Osteocyte (in vitro differentiated cells): ENCODE results near the gene RBM42. TPM values are rescaled to one million over a fixed set of nuclear protein-coding genes. Genes with fewer than 3 reads are reported as not detected.
"Not testable (repeated sequence)": the region's sequence is repeated elsewhere in the genome, so short reads cannot be mapped to it uniquely, and the experiment has no call there.

Experiments used
- DNase-seq: peaks from one replicate; pipeline ENCODE4 v3.0.0; 2021; ENCODE audit warnings: mixed read lengths; ENCODE audit not compliant: unreplicated experiment; ENCODE audit errors: extremely low spot score
- H3K27ac Mint-ChIP-seq: one replicate; pipeline ENCODE4 v1.8.0; 2021; ENCODE audit warnings: mild to moderate bottlenecking, mixed read lengths; ENCODE audit not compliant: unreplicated experiment
- H3K27me3 Mint-ChIP-seq: one replicate; pipeline ENCODE4 v1.8.0; 2021; ENCODE audit warnings: mixed read lengths; ENCODE audit not compliant: unreplicated experiment
- H3K36me3 Mint-ChIP-seq: one replicate; pipeline ENCODE4 v1.8.0; 2021; ENCODE audit warnings: mixed read lengths; ENCODE audit not compliant: unreplicated experiment
- H3K4me1 Mint-ChIP-seq: one replicate; pipeline ENCODE4 v1.8.0; 2021; ENCODE audit warnings: mixed read lengths; ENCODE audit not compliant: unreplicated experiment
- H3K4me3 Mint-ChIP-seq: one replicate; pipeline ENCODE4 v1.8.0; 2021; ENCODE audit warnings: mild to moderate bottlenecking, moderate library complexity, mixed read lengths; ENCODE audit not compliant: unreplicated experiment
- H3K9me3 Mint-ChIP-seq: one replicate; pipeline ENCODE4 v1.8.0; 2021; ENCODE audit warnings: mixed read lengths; ENCODE audit not compliant: unreplicated experiment
- total RNA-seq: library from RNA; stranded (reverse); gene quantifications from 2 replicates; pipeline ENCODE4 v1.2.1, GENCODE V29; 2021
- TF ChIP-seq, protein P1 (sequence below): fragments of 200-600 bp; sonication (generic); IDR thresholded peaks from 2 replicates; pipeline ENCODE4 v1.5.0; 2021; ENCODE audit warnings: antibody characterized with exemption, mild to moderate bottlenecking, moderate library complexity

The RBM42 gene
- total RNA-seq, 1 donor from 2014 or later: 95.3 TPM

DNA sequence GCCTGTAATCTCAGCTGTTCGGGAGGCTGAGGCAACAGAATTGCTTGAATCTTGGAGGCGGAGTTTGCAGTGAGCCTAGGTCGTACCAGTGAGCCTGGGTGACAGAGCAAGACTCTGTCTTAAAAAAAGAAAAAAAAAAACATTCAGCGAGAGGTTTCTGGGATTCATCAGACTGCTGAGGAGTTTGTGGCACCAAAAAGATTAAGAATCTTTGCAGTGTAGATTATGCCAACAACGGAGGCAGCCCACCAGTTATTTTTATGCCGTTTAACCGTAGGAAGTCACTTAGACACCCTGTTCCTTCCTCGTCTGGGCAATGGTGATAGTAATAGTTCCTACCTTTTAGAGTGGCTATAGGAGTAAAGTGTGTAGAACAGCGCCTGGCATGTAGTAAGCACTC lies 21.7 kb downstream of the RBM42 start:
- H3K4me3 Mint-ChIP-seq: no peak overlapping the region

DNA sequence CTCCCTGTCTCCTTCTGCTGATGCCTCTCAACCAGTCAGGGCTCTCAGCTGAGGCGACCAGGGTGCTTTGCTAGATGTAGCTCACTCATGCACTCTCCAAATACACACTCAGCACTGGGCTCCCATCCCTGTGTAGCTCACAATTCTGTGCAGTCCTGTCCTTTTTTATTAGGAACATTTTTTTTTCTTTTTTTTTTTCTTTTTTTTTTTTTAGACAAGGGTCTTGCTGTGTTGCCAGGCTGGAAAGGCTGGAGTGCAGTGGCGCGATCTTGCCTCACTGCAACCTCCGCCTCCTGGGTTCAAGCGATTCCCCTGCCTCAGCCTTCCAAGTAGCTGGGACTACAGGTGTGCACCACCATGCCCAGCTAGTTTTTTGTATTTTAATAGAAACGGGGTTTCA lies 26.0 kb downstream of the RBM42 start:
- not testable (repeated sequence) for H3K27me3 Mint-ChIP-seq, H3K9me3 Mint-ChIP-seq, DNase-seq, H3K27ac Mint-ChIP-seq, H3K4me1 Mint-ChIP-seq, H3K4me3 Mint-ChIP-seq
- peaks cover 37% of the 10 kb centered on the region for H3K36me3 Mint-ChIP-seq

More for the DNA sequence above, 21.7 kb downstream of the RBM42 start:
- DNase-seq: no peak
- no peaks in the 10 kb centered on the region for H3K27me3 Mint-ChIP-seq
- H3K9me3 Mint-ChIP-seq: no peaks in the 10 kb centered on the region
- H3K27ac Mint-ChIP-seq: no peak overlapping the region
- TF ChIP-seq, protein P1, sequence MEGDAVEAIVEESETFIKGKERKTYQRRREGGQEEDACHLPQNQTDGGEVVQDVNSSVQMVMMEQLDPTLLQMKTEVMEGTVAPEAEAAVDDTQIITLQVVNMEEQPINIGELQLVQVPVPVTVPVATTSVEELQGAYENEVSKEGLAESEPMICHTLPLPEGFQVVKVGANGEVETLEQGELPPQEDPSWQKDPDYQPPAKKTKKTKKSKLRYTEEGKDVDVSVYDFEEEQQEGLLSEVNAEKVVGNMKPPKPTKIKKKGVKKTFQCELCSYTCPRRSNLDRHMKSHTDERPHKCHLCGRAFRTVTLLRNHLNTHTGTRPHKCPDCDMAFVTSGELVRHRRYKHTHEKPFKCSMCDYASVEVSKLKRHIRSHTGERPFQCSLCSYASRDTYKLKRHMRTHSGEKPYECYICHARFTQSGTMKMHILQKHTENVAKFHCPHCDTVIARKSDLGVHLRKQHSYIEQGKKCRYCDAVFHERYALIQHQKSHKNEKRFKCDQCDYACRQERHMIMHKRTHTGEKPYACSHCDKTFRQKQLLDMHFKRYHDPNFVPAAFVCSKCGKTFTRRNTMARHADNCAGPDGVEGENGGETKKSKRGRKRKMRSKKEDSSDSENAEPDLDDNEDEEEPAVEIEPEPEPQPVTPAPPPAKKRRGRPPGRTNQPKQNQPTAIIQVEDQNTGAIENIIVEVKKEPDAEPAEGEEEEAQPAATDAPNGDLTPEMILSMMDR: no peak
- peaks cover 16% of the 10 kb centered on the region for H3K36me3 Mint-ChIP-seq
- peaks cover 24% of the 10 kb centered on the region for H3K4me1 Mint-ChIP-seq

DNA sequence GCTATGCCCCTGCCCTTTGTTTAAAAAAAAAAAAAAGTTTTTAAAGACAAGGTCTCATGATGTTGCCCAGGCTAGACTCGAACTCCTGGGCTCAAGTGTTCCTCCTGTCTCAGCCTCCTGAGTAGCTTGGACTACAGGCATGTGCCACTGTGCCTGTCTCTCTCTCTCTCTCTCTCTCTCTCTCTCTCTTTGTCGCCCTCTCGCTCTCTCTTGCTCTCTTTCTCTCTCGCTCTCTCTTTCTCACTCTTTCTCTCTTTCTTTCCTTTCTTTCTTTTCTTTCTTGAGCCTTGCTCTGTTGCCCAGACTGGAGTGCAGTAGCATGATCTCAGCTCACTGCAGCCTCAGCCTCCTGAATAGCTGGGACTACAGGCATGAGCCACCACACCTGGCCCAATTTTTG lies 26.8 kb downstream of the RBM42 start:
- H3K9me3 Mint-ChIP-seq: no peaks in the 10 kb centered on the region
- H3K27ac Mint-ChIP-seq: no peak overlapping the region
- no peaks in the 10 kb centered on the region for H3K27me3 Mint-ChIP-seq
- peaks cover 38% of the 10 kb centered on the region for H3K36me3 Mint-ChIP-seq
- TF ChIP-seq, protein P1: no peak
- H3K4me3 Mint-ChIP-seq: no peak overlapping the region
- DNase-seq: no peak
- H3K4me1 Mint-ChIP-seq: peaks cover 2% of the 10 kb centered on the region

DNA sequence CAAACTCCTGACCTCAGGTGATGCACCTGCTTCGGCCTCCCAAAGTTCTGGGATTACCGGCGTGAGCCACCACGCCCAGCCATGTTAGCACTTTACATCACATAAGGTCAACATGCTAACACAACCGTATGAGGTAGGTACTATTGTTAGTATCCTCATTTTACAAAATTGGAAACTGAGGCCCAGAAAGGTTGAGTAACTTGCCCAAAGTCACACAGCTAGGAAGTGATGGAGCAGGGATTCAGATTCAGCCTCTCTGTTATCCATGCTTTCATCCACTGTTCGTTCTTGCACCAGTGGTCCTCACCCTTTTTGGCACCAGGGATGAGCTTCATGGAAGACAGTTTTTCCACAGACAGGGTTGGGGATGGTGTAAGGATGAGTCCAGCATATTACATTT lies 27.9 kb downstream of the RBM42 start:
- DNase-seq: no peak
- no peak overlapping the region for H3K27ac Mint-ChIP-seq
- H3K9me3 Mint-ChIP-seq: no peaks in the 10 kb centered on the region
- peaks cover 40% of the 10 kb centered on the region for H3K36me3 Mint-ChIP-seq
- peaks cover under 1% of the 10 kb centered on the region for H3K4me1 Mint-ChIP-seq
- no peak overlapping the region for H3K4me3 Mint-ChIP-seq
- H3K27me3 Mint-ChIP-seq: no peaks in the 10 kb centered on the region
- TF ChIP-seq, protein P1: no peak

DNA sequence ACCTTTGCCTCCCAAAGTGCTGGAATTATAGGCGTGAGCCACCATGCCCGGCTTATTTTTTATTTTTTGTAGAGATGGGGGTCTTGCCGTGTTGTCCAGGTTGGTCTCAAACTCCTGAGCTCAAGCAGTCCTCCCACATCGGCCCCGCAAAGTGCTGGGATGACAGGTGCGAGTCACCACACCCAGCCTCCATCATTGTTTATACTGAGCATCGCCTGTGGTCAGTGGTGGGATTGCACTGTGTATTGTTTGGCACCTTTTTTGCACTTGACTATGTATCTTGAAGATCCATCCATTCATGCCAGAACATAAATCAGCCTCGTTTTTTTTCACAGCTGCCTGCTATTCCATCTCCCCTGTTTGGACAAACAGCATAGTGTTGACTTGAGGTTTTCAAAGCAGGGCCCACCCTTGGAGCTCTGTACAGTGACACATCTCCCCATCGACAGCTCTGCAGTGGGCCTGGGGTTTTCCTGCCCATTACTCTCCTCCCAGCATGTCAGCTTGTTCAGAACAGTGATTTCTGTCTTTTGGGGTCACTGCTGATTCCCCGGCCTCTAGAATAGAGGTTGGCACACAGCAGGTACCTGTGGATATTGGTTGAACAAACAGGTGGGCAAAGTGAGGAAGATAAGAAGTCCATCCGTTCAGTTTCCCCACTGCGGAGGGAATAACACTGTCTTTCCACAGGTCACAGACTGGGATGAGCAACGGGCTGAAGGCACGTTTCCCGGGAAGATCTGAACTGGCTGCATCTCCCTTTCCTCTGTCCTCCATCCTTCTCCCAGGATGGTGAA lies 29.3 kb downstream of the RBM42 start:
- Mint-ChIP-seq H3K36me3 (peaks cover 45% of the 10 kb centered on the region), H3K9me3 (no peaks in the 10 kb centered on the region), H3K4me1 (no peaks in the 10 kb centered on the region), H3K27ac (no peak overlapping the region), H3K27me3 (no peaks in the 10 kb centered on the region), H3K4me3 (no peak overlapping the region)
- no peak for DNase-seq
- TF ChIP-seq, protein P1: no peak
